K562 (cell line): ENCODE measurements around the gene GXYLT2. TPM values are rescaled to one million over a fixed set of nuclear protein-coding genes. Genes with fewer than 3 reads are reported as not detected.

Source experiments
- ATAC-seq: fragments of 200-7000 bp; cut with Tn5 transposase; 3 replicates; pipeline ENCODE4 v1.9.1; 2020; ENCODE audit warnings: moderate library complexity
- BruUV-seq: library from RNA; stranded (reverse); fragments of 400-500 nt; replicated peaks from 2 replicates; lab custom pipeline; 2021; lab: Mats Ljungman, UMichigan
- CTCF ChIA-PET: fragments of 300-600 bp; formaldehyde crosslinking; extraction: SDS; loops from one replicate; lab custom pipeline; 2021; ENCODE audit warnings: low intra/inter-chr PET ratio; lab: Yijun Ruan, JAX
- POLR2A ChIA-PET: fragments of 300-600, 350-650 bp; sonication (Branson Sonifier 250); formaldehyde crosslinking; extraction: SDS; loops from one replicate; lab custom pipeline; 2021; ENCODE audit warnings: antibody characterized with exemption, inconsistent platforms; lab: Yijun Ruan, JAX
- DNase-seq, 4 experiments: peaks; one replicate each; pipeline versions ENCODE4 v3.0.0 to v3.0.0-alpha.2; 2011 to 2018; ENCODE audit warnings: low spot score in 3 of 4, mixed read lengths in 3 of 4; ENCODE audit errors: extremely low read depth in 1 of 4
- FAIRE-seq: peaks from 2 replicates; lab custom pipeline; 2011; peaks lifted over from hg19 to GRCh38; lab: Jason Lieb, UNC
- H2AFZ ChIP-seq: 2 replicates; pipeline ENCODE4 v1.6.0; 2011; ENCODE audit warnings: low read depth, low read length, control low read depth, inconsistent platforms
- H3K27ac ChIP-seq: fragments of 200-600 bp; 3 replicates; pipeline ENCODE4 v1.8.0; 2011; ENCODE audit warnings: low read depth, mild to moderate bottlenecking, control low read depth, inconsistent platforms, low read length, moderate library complexity, mixed read lengths; ENCODE audit errors: extremely low read depth
- H3K27me3 ChIP-seq, 2 experiments: fragments of 300-600 bp in 1 of 2; 2 replicates in 1 of 2; 3 replicates in 1 of 2; pipeline versions ENCODE4 v1.6.0 to v1.8.0; 2011; ENCODE audit warnings: inconsistent platforms in 2 of 2, low read length in 2 of 2, mild to moderate bottlenecking in 1 of 2, mixed read lengths in 1 of 2, moderate library complexity in 1 of 2; ENCODE audit not compliant: control insufficient read depth in 2 of 2, insufficient read depth in 2 of 2
- H3K36me3 ChIP-seq: fragments of 300-600 bp; 3 replicates; pipeline ENCODE4 v1.8.0; 2011; ENCODE audit warnings: mild to moderate bottlenecking, low read length, inconsistent platforms; ENCODE audit not compliant: control insufficient read depth, insufficient read depth
- H3K4me1 ChIP-seq, 2 experiments: fragments of 200-600 bp in 1 of 2; replicated peaks in 1 of 2; 2 replicates in 1 of 2; 3 replicates in 1 of 2; pipeline versions ENCODE4 v1.5.1 to v1.8.0; 2011; ENCODE audit warnings: inconsistent platforms in 2 of 2, low read length in 2 of 2, mild to moderate bottlenecking in 1 of 2, mixed read lengths in 1 of 2, moderate library complexity in 1 of 2; ENCODE audit not compliant: control insufficient read depth in 2 of 2, insufficient read depth in 2 of 2
- H3K4me2 ChIP-seq: 2 replicates; pipeline ENCODE4 v1.6.1; 2011; ENCODE audit warnings: low read length, control low read depth, inconsistent platforms, mixed read lengths; ENCODE audit not compliant: insufficient read depth
- H3K4me3 ChIP-seq: fragments of 200-600 bp; sonication (generic), shearing (Covaris generic); 2 replicates; pipeline ENCODE4 v1.5.1; 2016; ENCODE audit warnings: control low read depth, inconsistent platforms
- H3K79me2 ChIP-seq: fragments of 200-600 bp; 3 replicates; pipeline ENCODE4 v1.8.0; 2011; ENCODE audit warnings: low read length, inconsistent platforms; ENCODE audit not compliant: control insufficient read depth, insufficient read depth
- H3K9ac ChIP-seq, 2 experiments: 2 replicates each; pipeline versions ENCODE4 v1.6.0 to v1.6.1; 2011; ENCODE audit warnings: low read depth in 2 of 2, low read length in 2 of 2, control low read depth in 1 of 2, inconsistent platforms in 1 of 2, mild to moderate bottlenecking in 1 of 2, mixed read lengths in 1 of 2; ENCODE audit not compliant: insufficient read depth in 1 of 2
- H3K9me1 ChIP-seq: one replicate; pipeline ENCODE4 v1.6.0; 2011; ENCODE audit warnings: inconsistent platforms, mild to moderate bottlenecking, low read length, moderate library complexity; ENCODE audit not compliant: control insufficient read depth, insufficient read depth
- H3K9me3 ChIP-seq: replicated peaks from 2 replicates; pipeline ENCODE4 v1.5.1; 2011; ENCODE audit warnings: low read depth, low read length, inconsistent platforms; ENCODE audit not compliant: control insufficient read depth, insufficient read depth
- H4K20me1 ChIP-seq: replicated peaks from 2 replicates; pipeline ENCODE4 v1.6.1; 2011; ENCODE audit warnings: low read length, inconsistent platforms, mixed read lengths; ENCODE audit not compliant: control insufficient read depth, insufficient read depth
- HDAC3 ChIP-seq: fragments of 450-650 bp; IDR thresholded peaks from 2 replicates; pipeline ENCODE4 v1.6.1; 2018; ENCODE audit warnings: borderline replicate concordance, mild to moderate bottlenecking, moderate library complexity; ENCODE audit not compliant: partially characterized antibody
- HNRNPH1 ChIP-seq: fragments of 200-400 bp; formaldehyde crosslinking; optimal IDR thresholded peaks from 2 replicates; pipeline ENCODE3; 2017; ENCODE audit warnings: low read depth, mild to moderate bottlenecking, low read length, moderate library complexity
- HNRNPK ChIP-seq: fragments of 200-400 bp; formaldehyde crosslinking; IDR thresholded peaks from one replicate; pipeline ENCODE4 v1.6.1; 2018; ENCODE audit warnings: mild to moderate bottlenecking, low read depth, low read length; ENCODE audit not compliant: poor library complexity, severe bottlenecking
- KLF10 ChIP-seq: fragments of 250-450 bp; sonication (Bioruptor Pico); IDR thresholded peaks from 2 replicates; pipeline ENCODE4 v1.6.1; 2021; ENCODE audit warnings: matching md5 sums
- MLX ChIP-seq, 2 experiments: fragments of 450-650 bp in 1 of 2; sonication (generic) in 1 of 2; formaldehyde crosslinking; conservative IDR thresholded peaks; 2 replicates each; pipeline versions ENCODE4 v1.4.0 to v1.8.1; 2020 to 2022; ENCODE audit warnings: mild to moderate bottlenecking in 1 of 2, missing genetic modification reagents in 1 of 2
- SMAD3 ChIP-seq: fragments of 450-650 bp; formaldehyde crosslinking; conservative IDR thresholded peaks from 2 replicates; pipeline ENCODE4 v1.4.0; 2020; ENCODE audit warnings: mild to moderate bottlenecking
- TSC22D4 ChIP-seq: fragments of 450-650 bp; IDR thresholded peaks from 2 replicates; pipeline ENCODE4 v1.6.1; 2016; ENCODE audit warnings: missing genetic modification characterization, missing biosample characterization, control low read depth
- XRCC4 ChIP-seq: IDR thresholded peaks from one replicate; pipeline ENCODE4 v1.6.1; 2011; ENCODE audit not compliant: insufficient read depth, insufficient read length; ENCODE audit errors: extremely low read depth
- ZBTB43 ChIP-seq: sonication (generic); formaldehyde crosslinking; IDR thresholded peaks from 2 replicates; pipeline ENCODE4 v1.8.0; 2023; ENCODE audit warnings: mild to moderate bottlenecking, missing genetic modification reagents
- ZC3H4 ChIP-seq: sonication (generic); formaldehyde crosslinking; IDR thresholded peaks from 2 replicates; pipeline ENCODE4 v1.9.0; 2021; ENCODE audit warnings: missing genetic modification reagents, borderline replicate concordance
- ZNF134 ChIP-seq: fragments of 250-450 bp; sonication (Bioruptor Pico); conservative IDR thresholded peaks from 2 replicates; pipeline ENCODE4 v1.4.0; 2020
- ZNF197 ChIP-seq: fragments of 200-800 bp; sonication (Bioruptor generic); IDR thresholded peaks from 2 replicates; pipeline ENCODE4 v1.6.1; 2016; ENCODE audit warnings: low read depth, missing genetic modification characterization, missing compliant biosample characterization
- WGBS: fragments of 100-300 bp; shearing (Covaris generic); methylation state at CpG from one replicate; pipeline ENCODE4 v1.1.6; 2016; ENCODE audit warnings: low coverage, mixed read lengths; ENCODE audit not compliant: insufficient coverage; ENCODE audit errors: missing lambda C conversion rate; 5-methylcytosine and 5-hydroxymethylcytosine counted together
- in situ Hi-C: fragments of 300-500 bp; cut with MboI; formaldehyde crosslinking; loops from 4 replicates; pipeline ENCODE4 v1.15.0; 2018; ENCODE audit warnings: inconsistent platforms, mixed read lengths
- intact Hi-C: fragments of 100-400 bp; cut with micrococcal nuclease; formaldehyde crosslinking; loops from 2 replicates; pipeline ENCODE4 v1.14.2; 2022
- polyA plus RNA-seq, 8 experiments: library from polyadenylated mRNA; depleted of rRNA in 4 of 8; stranded (reverse) in 5 of 8; unstranded in 3 of 8; fragments of >200 nt; fragmentation: Nextera tagmentation in 2 of 8; fragmentation: Illumina TruSeq in 1 of 8; extraction: Ambion mirVana in 2 of 8; extraction: Trizol in 1 of 8; gene quantifications; 2 replicates each; pipeline versions ENCODE4 v1.2.1 to v1.2.3, GENCODE V29; 2011 to 2014; ENCODE audit warnings: inconsistent platforms in 1 of 8, missing spikeins in 1 of 8
- total RNA-seq, 7 experiments: library from RNA; depleted of rRNA in 6 of 7; stranded (reverse); fragments of >200 nt in 6 of 7; fragmentation: Illumina TruSeq in 2 of 7; extraction: Trizol in 2 of 7; gene quantifications; 2 replicates each; pipeline versions ENCODE4 v1.2.1 to v1.2.3, GENCODE V29; 2011 to 2021; ENCODE audit warnings: low replicate concordance in 1 of 7
- TF ChIP-seq, protein P1 (sequence below): sonication (generic); formaldehyde crosslinking; IDR thresholded peaks from 2 replicates; pipeline ENCODE4 v1.8.0; 2022; ENCODE audit warnings: mild to moderate bottlenecking, low read depth, missing genetic modification reagents
- TF ChIP-seq, protein P2 (sequence below), 3 experiments: IDR thresholded peaks in 2 of 3; conservative IDR thresholded peaks in 1 of 3; 2 replicates each; pipeline ENCODE4 v1.5.1; 2011 to 2012; ENCODE audit warnings: low read length in 3 of 3, mild to moderate bottlenecking in 3 of 3, control low read depth in 2 of 3, improper control_type of control experiment in 1 of 3, inconsistent platforms in 1 of 3, low read depth in 1 of 3, mixed read lengths in 1 of 3, moderate library complexity in 1 of 3; ENCODE audit not compliant: insufficient read depth in 2 of 3
- TF ChIP-seq, protein P3 (sequence below): IDR thresholded peaks from 2 replicates; pipeline ENCODE4 v1.6.1; 2011; ENCODE audit warnings: borderline replicate concordance, low read depth, mild to moderate bottlenecking, moderate library complexity, low read length; ENCODE audit not compliant: insufficient read depth, poor library complexity, severe bottlenecking

GXYLT2 gene
- total and polyA plus RNA-seq, 9 of the 15 experiments (the other 6 are each of a cell fraction or from before 2014, with no cell fraction given) = 0.71 to 6.0 (median 3.3) TPM

DNA sequence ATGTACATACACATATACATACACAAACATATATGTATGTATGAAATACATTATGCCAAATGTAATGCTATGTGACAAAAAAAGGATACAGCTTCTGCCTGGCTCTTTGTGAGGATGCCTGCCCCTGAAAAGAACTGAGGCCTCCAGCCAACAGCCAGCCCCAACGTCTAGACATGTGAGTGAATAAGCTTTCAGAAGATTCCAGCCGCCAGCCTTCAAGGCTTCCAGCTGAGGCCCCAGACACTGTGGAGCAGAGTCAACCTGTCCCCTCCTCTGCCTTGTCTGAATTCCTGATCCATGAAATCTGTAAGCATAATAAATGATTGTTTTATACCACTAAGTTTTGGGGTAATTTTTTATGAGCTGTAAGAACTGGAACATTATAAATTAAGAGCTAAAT, 24.7 kb downstream of the GXYLT2 start:
- Histone ChIP-seq H3K27me3 (no peaks in the 10 kb centered on the region), H3K4me2 (no peak overlapping the region), H3K9me1 (no peaks in the 10 kb centered on the region), H3K4me3 (no peak overlapping the region), H3K79me2 (no peaks in the 10 kb centered on the region), H3K27ac (no peak overlapping the region), H2AFZ (no peak overlapping the region), H3K9me3 (no peaks in the 10 kb centered on the region), H3K4me1 (no peaks in the 10 kb centered on the region), H4K20me1 (no peaks in the 10 kb centered on the region), H3K36me3 (no peaks in the 10 kb centered on the region), H3K9ac (no peak overlapping the region)
- ATAC-seq = no peak
- WGBS = 44% methylated on average over 1 of the region's 2 CpGs
- in situ Hi-C loops (no loop called here), intact Hi-C loops (no loop called here)
- POLR2A ChIA-PET = no interaction called here
- no peak for FAIRE-seq
- CTCF ChIA-PET = no interaction called here
- no TSS peak for BruUV-seq
- DNase-seq = no peak
- TF ChIP-seq HNRNPK (no peak), TSC22D4 (tag) (no peak), SMAD3 (CRISPR knock-in tag) (no peak), ZNF197 (CRISPR knock-in tag) (no peak), MLX (CRISPR knock-in tag; conservative IDR thresholded peaks at IDR 0.05) (no peak), HDAC3 (no peak), XRCC4 (no peak), KLF10 (CRISPR knock-in tag) (no peak), ZNF134 (CRISPR knock-in tag) (no peak), HNRNPH1 (no peak), ZBTB43 (no peak), ZC3H4 (no peak)
- TF ChIP-seq, protein P1, sequence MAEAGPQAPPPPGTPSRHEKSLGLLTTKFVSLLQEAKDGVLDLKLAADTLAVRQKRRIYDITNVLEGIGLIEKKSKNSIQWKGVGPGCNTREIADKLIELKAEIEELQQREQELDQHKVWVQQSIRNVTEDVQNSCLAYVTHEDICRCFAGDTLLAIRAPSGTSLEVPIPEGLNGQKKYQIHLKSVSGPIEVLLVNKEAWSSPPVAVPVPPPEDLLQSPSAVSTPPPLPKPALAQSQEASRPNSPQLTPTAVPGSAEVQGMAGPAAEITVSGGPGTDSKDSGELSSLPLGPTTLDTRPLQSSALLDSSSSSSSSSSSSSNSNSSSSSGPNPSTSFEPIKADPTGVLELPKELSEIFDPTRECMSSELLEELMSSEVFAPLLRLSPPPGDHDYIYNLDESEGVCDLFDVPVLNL = no peak
- TF ChIP-seq, protein P2, sequence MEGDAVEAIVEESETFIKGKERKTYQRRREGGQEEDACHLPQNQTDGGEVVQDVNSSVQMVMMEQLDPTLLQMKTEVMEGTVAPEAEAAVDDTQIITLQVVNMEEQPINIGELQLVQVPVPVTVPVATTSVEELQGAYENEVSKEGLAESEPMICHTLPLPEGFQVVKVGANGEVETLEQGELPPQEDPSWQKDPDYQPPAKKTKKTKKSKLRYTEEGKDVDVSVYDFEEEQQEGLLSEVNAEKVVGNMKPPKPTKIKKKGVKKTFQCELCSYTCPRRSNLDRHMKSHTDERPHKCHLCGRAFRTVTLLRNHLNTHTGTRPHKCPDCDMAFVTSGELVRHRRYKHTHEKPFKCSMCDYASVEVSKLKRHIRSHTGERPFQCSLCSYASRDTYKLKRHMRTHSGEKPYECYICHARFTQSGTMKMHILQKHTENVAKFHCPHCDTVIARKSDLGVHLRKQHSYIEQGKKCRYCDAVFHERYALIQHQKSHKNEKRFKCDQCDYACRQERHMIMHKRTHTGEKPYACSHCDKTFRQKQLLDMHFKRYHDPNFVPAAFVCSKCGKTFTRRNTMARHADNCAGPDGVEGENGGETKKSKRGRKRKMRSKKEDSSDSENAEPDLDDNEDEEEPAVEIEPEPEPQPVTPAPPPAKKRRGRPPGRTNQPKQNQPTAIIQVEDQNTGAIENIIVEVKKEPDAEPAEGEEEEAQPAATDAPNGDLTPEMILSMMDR (IDR thresholded peaks at IDR 0.05 in 2 of 3, conservative IDR thresholded peaks at IDR 0.05 in 1 of 3; ENCODE audit: insufficient read depth in 2 of 3, low read depth in 1 of 3, low read length in 3 of 3) = no peak
- TF ChIP-seq, protein P3, sequence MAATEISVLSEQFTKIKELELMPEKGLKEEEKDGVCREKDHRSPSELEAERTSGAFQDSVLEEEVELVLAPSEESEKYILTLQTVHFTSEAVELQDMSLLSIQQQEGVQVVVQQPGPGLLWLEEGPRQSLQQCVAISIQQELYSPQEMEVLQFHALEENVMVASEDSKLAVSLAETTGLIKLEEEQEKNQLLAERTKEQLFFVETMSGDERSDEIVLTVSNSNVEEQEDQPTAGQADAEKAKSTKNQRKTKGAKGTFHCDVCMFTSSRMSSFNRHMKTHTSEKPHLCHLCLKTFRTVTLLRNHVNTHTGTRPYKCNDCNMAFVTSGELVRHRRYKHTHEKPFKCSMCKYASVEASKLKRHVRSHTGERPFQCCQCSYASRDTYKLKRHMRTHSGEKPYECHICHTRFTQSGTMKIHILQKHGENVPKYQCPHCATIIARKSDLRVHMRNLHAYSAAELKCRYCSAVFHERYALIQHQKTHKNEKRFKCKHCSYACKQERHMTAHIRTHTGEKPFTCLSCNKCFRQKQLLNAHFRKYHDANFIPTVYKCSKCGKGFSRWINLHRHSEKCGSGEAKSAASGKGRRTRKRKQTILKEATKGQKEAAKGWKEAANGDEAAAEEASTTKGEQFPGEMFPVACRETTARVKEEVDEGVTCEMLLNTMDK = no peak
